ENCODE measurements around the gene SERINC1.

DNA sequence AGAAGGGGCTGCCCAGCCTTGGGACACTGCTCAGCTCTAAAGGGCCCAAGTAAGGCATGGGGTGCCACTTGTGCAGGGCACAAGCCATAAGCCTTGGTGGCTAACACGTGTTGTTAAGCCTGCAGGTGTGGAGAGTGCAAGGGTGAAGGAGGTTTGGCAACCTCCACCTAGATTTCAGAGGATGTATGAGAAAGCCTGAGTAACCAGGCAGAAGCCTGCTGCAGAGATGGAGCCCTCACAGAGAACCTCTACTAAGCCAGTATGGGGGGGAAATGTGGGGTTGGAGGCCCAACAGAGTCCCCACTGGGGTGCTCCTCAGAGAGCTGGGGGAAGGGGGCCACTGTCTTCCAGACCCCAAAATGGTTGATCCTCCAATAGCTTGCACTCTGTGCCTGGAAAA, 32.6 kb downstream of the SERINC1 start:
- no peak for TF ChIP-seq CTCF (IDR thresholded peaks at IDR 0.05)
- TF ChIP-seq POLR2A (IDR thresholded peaks at IDR 0.05) = no peak

Measured in esophagus squamous epithelium (tissue), 4 donors.